Suprapubic skin (tissue), 4 donors: Measurements from ENCODE around the gene CCNJL. TPM values are rescaled to one million over a fixed set of nuclear protein-coding genes. Genes with fewer than 3 reads are reported as not detected.

Experiments
- DNase-seq, 2 donors: peaks; one replicate each; pipeline ENCODE4 v3.0.0-alpha.2; 2019; ENCODE audit warnings: low spot score in 2 of 2
- H3K27ac ChIP-seq: fragments of 200-600 bp; sonication (generic); one replicate; pipeline ENCODE4 v1.5.1; 2019
- H3K27me3 ChIP-seq: fragments of 200-600 bp; sonication (generic); one replicate; pipeline ENCODE4 v1.5.1; 2019
- H3K36me3 ChIP-seq: fragments of 200-600 bp; sonication (generic); one replicate; pipeline ENCODE4 v1.5.1; 2019
- H3K4me1 ChIP-seq: fragments of 200-600 bp; sonication (generic); one replicate; pipeline ENCODE4 v1.5.1; 2019
- H3K4me3 ChIP-seq: fragments of 200-600 bp; sonication (generic); one replicate; pipeline ENCODE4 v1.5.1; 2019; ENCODE audit warnings: mild to moderate bottlenecking
- H3K9me3 ChIP-seq: fragments of 200-600 bp; sonication (generic); one replicate; pipeline ENCODE4 v1.5.1; 2019
- EP300 ChIP-seq: sonication (generic); formaldehyde crosslinking; IDR thresholded peaks from one replicate; pipeline ENCODE4 v1.6.1; 2017; ENCODE audit warnings: antibody characterized with exemption
- POLR2A ChIP-seq, 2 donors: fragments of 450-650 bp; IDR thresholded peaks; one replicate each; pipeline ENCODE4 v1.6.1; 2017; ENCODE audit warnings: antibody characterized with exemption in 2 of 2, mild to moderate bottlenecking in 2 of 2, moderate library complexity in 2 of 2
- POLR2AphosphoS5 ChIP-seq, 3 donors: sonication (generic); formaldehyde crosslinking; IDR thresholded peaks; one replicate each; pipeline ENCODE4 v1.6.1; 2017; ENCODE audit warnings: antibody characterized with exemption in 3 of 3
- WGBS: methylation state at CpG from one replicate; pipeline ENCODE4 v1.1.5; 2018; 5-methylcytosine and 5-hydroxymethylcytosine counted together
- total RNA-seq, 4 donors: library from RNA; depleted of rRNA; stranded (reverse); fragments of >200 nt; gene quantifications; one replicate each; pipeline ENCODE4 v1.1.0, GENCODE V29; 2016
- TF ChIP-seq, protein P1 (sequence below), 2 donors: fragments of 200-600 bp in 1 of 2; fragments of 450-650 bp in 1 of 2; sonication (generic) in 1 of 2; IDR thresholded peaks; one replicate each; pipeline ENCODE4 v1.5.1; 2016 to 2019; ENCODE audit warnings: antibody characterized with exemption in 2 of 2, mild to moderate bottlenecking in 1 of 2, moderate library complexity in 1 of 2

The CCNJL gene
- total RNA-seq, 4 donors from 2014 or later, result 0.34 to 1.2 (median 1.2) TPM; not detected in 1

DNA sequence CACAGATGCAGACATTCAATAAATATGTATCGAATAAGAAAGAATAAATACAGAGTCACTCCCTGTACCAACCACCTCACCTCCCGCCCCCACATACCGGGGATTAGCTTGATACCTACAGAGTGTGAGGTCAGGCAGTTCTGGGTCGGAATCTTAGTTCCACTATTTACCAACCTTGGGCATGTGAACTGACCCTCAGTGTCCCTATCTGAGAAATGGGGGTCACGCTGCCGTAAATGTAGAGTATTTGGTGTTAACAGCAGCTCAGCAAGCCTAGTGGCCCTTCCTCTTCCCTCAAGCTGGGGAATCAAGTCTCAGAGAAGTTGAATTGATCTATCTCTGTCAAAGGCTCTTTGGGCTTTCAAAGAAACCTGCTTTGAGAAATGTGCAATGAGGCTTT, 25.4 kb downstream of the CCNJL start:
- DNase-seq, result no peak
- Histone ChIP-seq H3K4me1 (peaks cover 19% of the 10 kb centered on the region), H3K4me3 (no peak overlapping the region), H3K36me3 (no peaks in the 10 kb centered on the region), H3K9me3 (no peaks in the 10 kb centered on the region), H3K27ac (no peak overlapping the region), H3K27me3 (no peaks in the 10 kb centered on the region)
- 87% methylated on average over 6 of the region's 6 CpGs for WGBS
- TF ChIP-seq POLR2AphosphoS5 (IDR thresholded peaks at IDR 0.05), result no peak
- TF ChIP-seq EP300, result no peak
- TF ChIP-seq POLR2A (IDR thresholded peaks at IDR 0.05), result no peak
- TF ChIP-seq, protein P1, sequence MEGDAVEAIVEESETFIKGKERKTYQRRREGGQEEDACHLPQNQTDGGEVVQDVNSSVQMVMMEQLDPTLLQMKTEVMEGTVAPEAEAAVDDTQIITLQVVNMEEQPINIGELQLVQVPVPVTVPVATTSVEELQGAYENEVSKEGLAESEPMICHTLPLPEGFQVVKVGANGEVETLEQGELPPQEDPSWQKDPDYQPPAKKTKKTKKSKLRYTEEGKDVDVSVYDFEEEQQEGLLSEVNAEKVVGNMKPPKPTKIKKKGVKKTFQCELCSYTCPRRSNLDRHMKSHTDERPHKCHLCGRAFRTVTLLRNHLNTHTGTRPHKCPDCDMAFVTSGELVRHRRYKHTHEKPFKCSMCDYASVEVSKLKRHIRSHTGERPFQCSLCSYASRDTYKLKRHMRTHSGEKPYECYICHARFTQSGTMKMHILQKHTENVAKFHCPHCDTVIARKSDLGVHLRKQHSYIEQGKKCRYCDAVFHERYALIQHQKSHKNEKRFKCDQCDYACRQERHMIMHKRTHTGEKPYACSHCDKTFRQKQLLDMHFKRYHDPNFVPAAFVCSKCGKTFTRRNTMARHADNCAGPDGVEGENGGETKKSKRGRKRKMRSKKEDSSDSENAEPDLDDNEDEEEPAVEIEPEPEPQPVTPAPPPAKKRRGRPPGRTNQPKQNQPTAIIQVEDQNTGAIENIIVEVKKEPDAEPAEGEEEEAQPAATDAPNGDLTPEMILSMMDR (IDR thresholded peaks at IDR 0.05), result no peak

DNA sequence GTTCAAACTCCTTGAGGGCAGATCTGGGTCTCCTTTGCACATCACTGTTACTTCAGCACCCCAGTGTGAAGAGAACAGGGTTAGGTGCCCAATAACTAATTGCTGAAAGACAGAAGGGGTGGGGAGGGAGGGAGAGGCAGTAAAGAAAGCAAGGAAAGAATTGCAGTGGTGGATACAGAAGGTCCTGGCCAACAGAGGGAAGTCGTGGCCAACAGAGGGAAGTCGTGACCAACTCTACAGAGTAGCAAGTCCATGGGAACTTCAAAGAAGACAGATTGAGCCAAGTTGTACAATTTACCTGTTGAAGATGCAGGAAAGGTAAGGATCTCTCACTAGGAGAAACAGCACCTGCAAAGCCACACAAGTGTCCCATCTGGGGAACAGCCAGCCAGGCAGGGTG, 27.0 kb downstream of the CCNJL start:
- H3K36me3 ChIP-seq, result no peaks in the 10 kb centered on the region
- no peak overlapping the region for H3K27ac ChIP-seq
- H3K4me1 ChIP-seq, result peaks cover 19% of the 10 kb centered on the region
- DNase-seq, result no peak
- no peaks in the 10 kb centered on the region for H3K27me3 ChIP-seq
- 68% methylated on average over 2 of the region's 2 CpGs for WGBS
- no peak for TF ChIP-seq POLR2A (IDR thresholded peaks at IDR 0.05)
- TF ChIP-seq POLR2AphosphoS5 (IDR thresholded peaks at IDR 0.05), result no peak
- TF ChIP-seq, protein P1 (IDR thresholded peaks at IDR 0.05), result no peak
- no peak for TF ChIP-seq EP300
- H3K9me3 ChIP-seq, result no peaks in the 10 kb centered on the region
- H3K4me3 ChIP-seq, result no peak overlapping the region

DNA sequence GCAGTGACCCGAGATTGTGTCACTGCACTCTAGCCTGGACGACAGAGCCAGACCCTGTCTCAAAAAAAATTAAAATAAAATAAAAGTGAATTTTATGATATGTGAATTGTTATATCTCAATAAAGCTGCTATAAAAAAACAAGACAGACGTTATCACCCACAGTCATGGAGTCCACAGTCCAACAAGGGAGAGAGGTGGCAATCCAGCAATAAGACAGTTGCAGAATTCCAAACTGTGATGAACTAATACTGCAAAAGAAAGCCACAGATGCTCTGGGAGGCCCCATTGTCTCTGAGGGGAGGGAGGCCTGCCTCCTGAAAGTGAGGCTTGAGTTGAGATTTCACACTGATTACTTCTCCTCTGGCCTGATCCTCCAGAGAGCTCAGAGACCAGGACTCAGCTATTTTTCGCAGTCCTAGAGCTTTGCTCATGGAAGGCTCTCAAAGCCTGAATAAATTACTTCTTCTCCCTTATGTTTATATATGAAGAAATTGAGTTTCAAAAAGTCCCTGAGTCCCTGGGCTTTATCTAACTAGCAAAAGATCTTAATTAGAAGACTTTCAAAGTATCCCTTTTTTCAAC, 28.0 kb downstream of the CCNJL start:
- Histone ChIP-seq H3K27ac (no peak overlapping the region), H3K27me3 (no peaks in the 10 kb centered on the region), H3K4me3 (no peak overlapping the region), H3K36me3 (no peaks in the 10 kb centered on the region), H3K4me1 (peaks cover 13% of the 10 kb centered on the region), H3K9me3 (no peaks in the 10 kb centered on the region)
- TF ChIP-seq POLR2A (IDR thresholded peaks at IDR 0.05) (no peak), POLR2AphosphoS5 (IDR thresholded peaks at IDR 0.05) (no peak), EP300 (no peak)
- TF ChIP-seq, protein P1 (IDR thresholded peaks at IDR 0.05), result no peak
- WGBS, result 95% methylated on average over 4 of the region's 4 CpGs
- DNase-seq, result no peak

DNA sequence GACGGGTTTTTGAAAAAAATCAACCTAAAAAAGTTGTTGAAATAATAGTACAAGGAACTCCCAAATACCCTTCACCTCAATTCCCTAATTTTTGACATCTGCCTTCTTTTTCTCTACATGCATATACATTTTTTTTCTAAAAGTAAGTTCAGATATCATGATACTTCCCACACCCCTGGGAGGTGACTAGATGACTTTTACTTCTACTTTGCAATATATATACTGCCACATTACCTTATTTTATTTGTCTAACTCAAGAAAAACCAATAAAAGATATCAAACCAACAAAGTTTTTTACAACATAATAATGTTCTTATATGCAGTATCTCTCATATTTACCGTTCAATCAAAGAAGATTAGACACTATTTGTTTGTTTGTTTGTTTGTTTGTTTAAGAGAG, 31.1 kb downstream of the CCNJL start:
- no peaks in the 10 kb centered on the region for H3K9me3 ChIP-seq
- TF ChIP-seq POLR2AphosphoS5 (IDR thresholded peaks at IDR 0.05), result no peak
- no peak overlapping the region for H3K4me3 ChIP-seq
- DNase-seq, result no peak
- H3K4me1 ChIP-seq, result no peaks in the 10 kb centered on the region
- WGBS, result 89% methylated on average over 2 of the region's 2 CpGs
- H3K36me3 ChIP-seq, result no peaks in the 10 kb centered on the region
- H3K27me3 ChIP-seq, result no peaks in the 10 kb centered on the region
- no peak overlapping the region for H3K27ac ChIP-seq

DNA sequence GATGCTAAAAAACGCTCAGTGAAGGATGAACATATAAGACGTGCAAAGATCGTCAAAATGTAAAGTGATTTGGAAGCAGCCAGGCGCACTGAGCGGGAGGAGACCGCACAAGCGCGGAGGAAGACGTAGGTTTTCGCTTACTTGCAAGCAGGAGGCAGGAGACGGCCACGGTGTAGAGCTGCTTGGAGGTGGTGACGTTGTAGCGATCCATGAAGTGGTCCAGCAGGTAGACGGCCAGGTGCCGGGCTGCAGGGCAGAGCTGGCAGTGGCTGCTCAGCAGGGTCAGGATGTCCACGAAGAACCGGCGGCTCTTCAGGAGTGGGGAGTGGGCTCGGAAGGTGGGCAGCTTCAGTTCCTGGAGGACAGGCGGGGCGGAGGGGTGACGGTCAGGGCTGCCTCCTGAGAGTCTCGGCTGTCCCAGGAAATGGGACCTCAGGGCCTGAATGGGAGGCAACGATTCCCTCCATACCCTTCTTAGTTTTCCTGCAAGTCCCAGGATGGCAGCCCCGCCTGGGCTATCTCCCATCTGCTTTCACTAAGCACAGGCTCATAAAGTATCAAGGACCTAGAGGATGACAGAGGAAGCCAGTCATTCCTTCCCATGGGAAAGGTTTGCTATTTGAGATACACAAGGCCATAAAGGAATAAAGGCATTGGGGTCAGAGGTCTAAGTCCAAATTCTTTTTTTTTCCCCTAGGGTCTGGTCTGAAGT, 31.8 kb downstream of the CCNJL start:
- no peaks in the 10 kb centered on the region for H3K9me3 ChIP-seq
- no peaks in the 10 kb centered on the region for H3K4me1 ChIP-seq
- WGBS, result 92% methylated on average over 26 of the region's 26 CpGs
- H3K4me3 ChIP-seq, result no peak overlapping the region
- TF ChIP-seq, protein P1 (IDR thresholded peaks at IDR 0.05), result no peak
- TF ChIP-seq POLR2AphosphoS5 (IDR thresholded peaks at IDR 0.05) (no peak), EP300 (no peak), POLR2A (IDR thresholded peaks at IDR 0.05) (no peak)
- H3K27me3 ChIP-seq, result no peaks in the 10 kb centered on the region
- no peak for DNase-seq
- H3K36me3 ChIP-seq, result no peaks in the 10 kb centered on the region
- H3K27ac ChIP-seq, result no peak overlapping the region
